T-helper 1 cell treated with Interleukin-12 subunit alpha and Interleukin-12 subunit beta and Interleukin-4 antibody, amounts not matched to agents 30 ng/mL and 1 ng/mL, for 36 hours (primary cell): ENCODE measurements around the gene DMD. TPM values are rescaled to one million over a fixed set of nuclear protein-coding genes. Genes with fewer than 3 reads are reported as not detected.

Source experiments
- intact Hi-C: fragments of 100-400 bp; cut with micrococcal nuclease; formaldehyde crosslinking; loops from one replicate; pipeline ENCODE4 v1.15.1; 2024
- total RNA-seq: library from RNA; stranded (reverse); gene quantifications from 2 replicates; pipeline ENCODE4 v1.2.3, GENCODE V29; 2022

The DMD gene
- total RNA-seq, 1 donor from 2014 or later: 18.1 TPM

DNA sequence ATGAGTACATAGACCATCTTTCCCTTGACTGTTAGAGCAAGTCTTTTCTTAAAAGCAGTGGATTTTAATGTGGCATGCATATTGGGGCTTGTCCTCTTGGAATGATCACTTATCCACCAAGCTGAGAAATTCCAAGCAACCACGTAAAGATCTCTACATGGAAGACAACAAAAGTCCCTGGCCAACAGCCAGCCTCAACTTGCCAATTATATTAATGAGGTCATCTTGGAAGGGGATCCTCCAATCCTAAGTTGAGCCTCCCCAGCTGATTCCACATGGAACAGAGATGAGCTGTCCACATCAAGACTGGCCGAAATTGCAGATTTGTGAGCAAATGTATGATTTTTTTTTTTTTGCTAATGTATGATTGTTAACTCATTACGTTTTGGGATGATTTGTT lies 2118.9 kb downstream of the DMD start:
- intact Hi-C loops: loop anchor here (2.0 to 10.0 kb wide), 3 partner anchors 24 to 438 kb away; partner anchors contain the start of gene GK

DNA sequence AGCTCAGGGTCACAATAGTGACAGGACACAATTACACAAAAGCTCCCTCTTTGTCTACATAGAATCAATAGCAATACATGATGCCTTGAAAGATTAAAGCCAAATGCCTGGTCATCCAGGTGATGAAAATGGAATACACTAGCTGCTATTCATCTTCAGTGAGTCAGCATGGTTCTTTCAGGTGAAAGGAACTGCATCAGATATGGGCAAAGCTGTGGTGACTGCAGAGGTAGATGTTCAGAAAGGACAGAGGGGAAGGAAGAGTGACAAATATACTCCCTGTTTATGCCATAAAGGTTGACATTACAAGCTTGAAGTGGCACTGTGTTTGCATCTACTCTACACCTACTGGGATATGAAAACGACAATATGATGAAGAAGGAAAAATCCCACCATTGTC lies 2119.5 kb downstream of the DMD start:
- intact Hi-C loops: loop anchor here (2.0 to 10.0 kb wide), 3 partner anchors 23 to 437 kb away; partner anchors contain the start of gene GK

DNA sequence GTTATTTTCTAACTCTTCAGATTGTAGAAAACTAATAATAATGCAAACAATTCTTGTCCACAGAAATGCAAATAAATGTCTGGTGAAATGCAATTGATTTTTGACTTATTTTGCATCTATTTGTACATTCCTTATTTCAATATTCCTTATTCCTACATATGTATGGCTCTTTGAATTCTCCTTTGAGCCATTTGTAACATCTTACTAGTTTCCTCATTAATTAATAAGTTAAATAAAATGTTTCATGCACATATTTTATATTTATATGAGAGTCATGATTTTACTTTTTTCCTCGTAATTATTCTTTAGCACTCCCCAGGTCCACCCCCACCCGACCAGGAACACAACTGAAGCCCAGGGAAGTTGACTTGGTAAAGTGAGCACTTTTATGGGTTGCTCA lies 2136.8 kb downstream of the DMD start:
- intact Hi-C loops: no loop called here

- intact Hi-C loops: loop anchor here (2.0 kb wide), 1 partner anchor 27 kb away; no protein-coding TSS in a partner anchor
Measured at GRCh38 chrX:31071725-31072124, 2139.6 kb downstream of the DMD start, which contains the start of gene FTHL17. Gene FTHL17, minus strand, starts transcription at chrX:31072041. Its CDS starts 88 bp downstream, at chrX:31071953.

- intact Hi-C loops: loop anchor here (2.0 kb wide), 1 partner anchor 28 kb away; no protein-coding TSS in a partner anchor
Measured at GRCh38 chrX:31071262-31071661, 2140.1 kb downstream of the DMD start.

DNA sequence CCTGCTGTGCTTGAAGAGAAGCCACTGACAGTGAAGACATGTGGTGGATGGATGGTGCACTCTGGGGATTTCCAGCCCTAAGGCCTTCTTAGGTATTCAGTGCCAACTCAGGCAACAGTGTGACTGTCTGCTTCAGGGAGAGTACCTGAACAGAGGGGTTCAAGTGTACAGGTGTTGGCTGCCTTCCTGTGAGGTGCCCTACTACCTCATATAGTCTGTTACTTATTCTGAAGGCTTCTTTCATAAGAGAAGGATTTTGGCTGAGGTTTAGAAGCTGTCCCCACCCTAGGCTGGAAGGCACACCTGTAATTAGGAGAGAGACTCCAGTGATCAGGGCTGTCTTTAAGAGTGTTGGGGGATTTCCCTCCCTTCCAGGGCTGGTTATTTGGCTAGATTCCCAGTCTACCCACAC lies 2141.3 kb downstream of the DMD start:
- intact Hi-C loops: loop anchor here (1.0 to 2.0 kb wide), 2 partner anchors 13 to 29 kb away; no protein-coding TSS in a partner anchor
